Naive thymus-derived CD8-positive, alpha-beta T cell (primary cell): Measurements from ENCODE around the gene ZBTB16. TPM values are rescaled to one million over a fixed set of nuclear protein-coding genes. Genes with fewer than 3 reads are reported as not detected.

Experiments
- ATAC-seq, 2 donors: fragments of 150-1000 bp; cut with Tn5 transposase in 1 of 2; sonication (Bioruptor Pico), chemical (Tn5 transposase) in 1 of 2; 1 replicate in 1 of 2; 2 replicates in 1 of 2; pipeline ENCODE4 v1.10.0; 2021; ENCODE audit warnings: mild to moderate bottlenecking in 2 of 2, moderate library complexity in 2 of 2
- POLR2A ChIA-PET: fragments of 350-600 bp; sonication (Branson Sonifier 250); formaldehyde crosslinking; loops from one replicate; lab custom pipeline; 2021; ENCODE audit warnings: antibody characterized with exemption; lab: Charles Lee
- DNase-seq, 10 donors: peaks; one replicate each; pipeline versions ENCODE4 v3.0.0 to v3.0.0-alpha.2; 2020 to 2022
- H3K27ac Mint-ChIP-seq, 10 donors: one replicate each; pipeline ENCODE4 v1.8.0; 2020 to 2022; ENCODE audit warnings: mild to moderate bottlenecking in 10 of 10, mixed read lengths in 10 of 10, moderate library complexity in 4 of 10, inconsistent platforms in 1 of 10
- H3K27me3 Mint-ChIP-seq, 5 donors: one replicate each; pipeline ENCODE4 v1.8.0; 2021 to 2022; ENCODE audit warnings: mixed read lengths in 5 of 5
- H3K36me3 Mint-ChIP-seq, 3 donors: one replicate each; pipeline ENCODE4 v1.8.0; 2020 to 2022; ENCODE audit warnings: mixed read lengths in 3 of 3, mild to moderate bottlenecking in 2 of 3, inconsistent platforms in 1 of 3
- H3K4me1 Mint-ChIP-seq, 4 donors: one replicate each; pipeline ENCODE4 v1.8.0; 2021 to 2022; ENCODE audit warnings: mixed read lengths in 4 of 4
- H3K4me3 Mint-ChIP-seq, 10 donors: one replicate each; pipeline ENCODE4 v1.8.0; 2020 to 2022; ENCODE audit warnings: mild to moderate bottlenecking in 10 of 10, mixed read lengths in 10 of 10, moderate library complexity in 6 of 10, inconsistent platforms in 1 of 10
- H3K9me3 Mint-ChIP-seq, 9 donors: one replicate each; pipeline ENCODE4 v1.8.0; 2020 to 2022; ENCODE audit warnings: mixed read lengths in 9 of 9, mild to moderate bottlenecking in 3 of 9, inconsistent platforms in 1 of 9, moderate library complexity in 1 of 9
- polyA plus RNA-seq, 3 donors: library from polyadenylated mRNA; unstranded; fragments of 300-500 nt; fragmentation: Illumina TruSeq; gene quantifications; one replicate each; pipeline ENCODE4 v1.2.3, GENCODE V29; 2021
- total RNA-seq, 8 experiments: library from RNA in 2 of 8; stranded (reverse) in 2 of 8; gene quantifications; one replicate each; pipeline ENCODE4 v1.2.3 and lab custom pipeline; 2021 to 2026

The ZBTB16 gene
- total and polyA plus RNA-seq, 5 experiments from 2014 or later: 0.21 to 7.5 (median 2.5) TPM

GRCh38 chr11:114059984-114060391 is 477 bp downstream of the ZBTB16 start:
- Mint-ChIP-seq H3K4me1 (peaks cover 9 to 30% (median 20%) of the 10 kb centered on the region in 4 donors), H3K4me3 (peak overlapping the region; percentile 81 to 94 (median 90)), H3K36me3 (no peaks in the 10 kb centered on the region), H3K27ac (peak overlapping the region in 8 of 10 donors; percentile 20 to 87 (median 57)), H3K27me3 (peaks cover 6 to 38% (median 20%) of the 10 kb centered on the region in 5 donors), H3K9me3 (no peaks in the 10 kb centered on the region)
- POLR2A ChIA-PET: interaction anchor here (0.7 to 4.0 kb wide), 8 partner anchors 19 to 133 kb away, joined by 3 to 18 read pairs (median 4); no protein-coding TSS in a partner anchor
- DNase-seq (peak in 4 of 10 donors; percentile 29 to 39 (median 32)), ATAC-seq (peak; percentile 39 to 40)

- Mint-ChIP-seq H3K4me3 (peak overlapping the region; percentile 81 to 94 (median 90)), H3K9me3 (no peaks in the 10 kb centered on the region), H3K36me3 (no peaks in the 10 kb centered on the region), H3K27me3 (peaks cover 6 to 37% (median 20%) of the 10 kb centered on the region in 5 donors), H3K27ac (peak overlapping the region in 8 of 10 donors; percentile 20 to 87 (median 62)), H3K4me1 (peaks cover 11 to 34% (median 22%) of the 10 kb centered on the region in 4 donors)
- POLR2A ChIA-PET: interaction anchor here (0.7 to 4.0 kb wide), 10 partner anchors 9 to 133 kb away, joined by 3 to 18 read pairs (median 3); no protein-coding TSS in a partner anchor
- DNase-seq (peak in 7 of 10 donors; percentile 8 to 48 (median 37)), ATAC-seq (peak; percentile 53 to 62)
Observed at GRCh38 chr11:114060392-114061047, 1.0 kb downstream of the ZBTB16 start.

- POLR2A ChIA-PET: interaction anchor here (0.8 to 4.0 kb wide), 7 partner anchors 9 to 132 kb away, joined by 3 to 18 read pairs (median 3); no protein-coding TSS in a partner anchor
- Mint-ChIP-seq H3K27ac (peak overlapping the region in 7 of 10 donors; percentile 25 to 79 (median 69)), H3K9me3 (no peaks in the 10 kb centered on the region), H3K36me3 (no peaks in the 10 kb centered on the region), H3K4me3 (peak overlapping the region; percentile 81 to 93 (median 88)), H3K27me3 (peaks cover 6 to 33% (median 18%) of the 10 kb centered on the region in 5 donors), H3K4me1 (peaks cover 11 to 36% (median 24%) of the 10 kb centered on the region in 4 donors)
- DNase-seq (peak in 2 of 10 donors; percentile 21 to 24), ATAC-seq (no peak)
Observed at GRCh38 chr11:114061048-114061680, 1.7 kb downstream of the ZBTB16 start.

DNA sequence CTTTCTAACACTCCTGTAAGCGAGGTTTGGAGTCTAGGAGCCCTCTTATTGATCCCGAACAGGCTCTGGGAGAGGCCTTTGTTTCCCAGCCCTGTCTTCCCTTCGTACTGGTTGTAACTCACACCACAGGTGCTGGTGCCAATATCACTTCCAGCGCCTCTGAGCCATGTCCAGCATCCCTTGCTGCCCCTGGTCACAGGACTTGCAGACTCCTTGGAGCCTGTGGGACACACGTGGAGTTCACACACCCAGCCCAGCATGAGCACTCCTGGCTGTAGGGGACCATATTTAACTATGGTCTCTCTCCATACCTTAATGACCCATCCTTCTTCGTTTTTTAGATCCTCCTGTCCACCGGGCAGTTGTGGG is 2.2 kb downstream of the ZBTB16 start:
- Mint-ChIP-seq H3K27me3 (peaks cover 4 to 31% (median 14%) of the 10 kb centered on the region in 5 donors), H3K27ac (peak overlapping the region in 2 of 10 donors; percentile 30 to 79), H3K36me3 (peaks cover 0 to 3% (median 0%) of the 10 kb centered on the region in 3 donors), H3K9me3 (no peaks in the 10 kb centered on the region), H3K4me1 (peaks cover 13 to 39% (median 24%) of the 10 kb centered on the region in 4 donors), H3K4me3 (peak overlapping the region; percentile 81 to 93 (median 86))
- ATAC-seq (no peak), DNase-seq (no peak)
- POLR2A ChIA-PET: interaction anchor here (0.7 to 4.0 kb wide), 3 partner anchors 9 to 132 kb away, joined by 3 to 18 read pairs (median 4); no protein-coding TSS in a partner anchor

DNA sequence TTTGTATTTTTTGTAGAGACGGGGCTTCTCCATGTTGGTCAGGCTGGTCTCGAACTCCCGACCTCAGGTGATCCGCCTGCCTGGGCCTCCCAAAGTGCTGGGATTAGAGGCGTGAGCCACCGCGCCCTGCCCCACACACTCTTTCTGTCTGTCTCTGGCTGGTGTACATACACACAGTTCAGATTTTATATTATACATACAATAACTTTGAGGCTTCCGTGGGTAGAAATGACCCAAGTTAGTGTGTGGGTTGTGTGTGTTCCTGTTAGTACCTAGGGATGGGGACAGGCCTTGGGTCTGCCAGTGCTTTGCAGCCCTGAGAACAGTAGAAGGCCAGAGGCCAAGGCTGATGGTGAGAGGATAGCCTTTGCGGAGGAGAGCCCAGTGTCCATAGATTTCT is 2.8 kb downstream of the ZBTB16 start:
- no peaks in the 10 kb centered on the region for H3K9me3 Mint-ChIP-seq
- H3K27me3 Mint-ChIP-seq: peaks cover 4 to 25% (median 8%) of the 10 kb centered on the region in 5 donors
- H3K36me3 Mint-ChIP-seq: peaks cover 0 to 3% (median 0%) of the 10 kb centered on the region in 3 donors
- peak overlapping the region in 4 of 10 donors; percentile 27 to 62 (median 35) for H3K27ac Mint-ChIP-seq
- DNase-seq (no peak), ATAC-seq (no peak)
- POLR2A ChIA-PET: interaction anchor here (0.7 to 1.0 kb wide), 3 partner anchors 33 to 131 kb away, joined by 4 read pairs; no protein-coding TSS in a partner anchor
- peaks cover 13 to 43% (median 23%) of the 10 kb centered on the region in 4 donors for H3K4me1 Mint-ChIP-seq
- H3K4me3 Mint-ChIP-seq: peak overlapping the region; percentile 39 to 88 (median 82)

GRCh38 chr11:114063149-114063828 is 3.8 kb downstream of the ZBTB16 start:
- H3K27ac Mint-ChIP-seq: peak overlapping the region in 1 of 10 donors; percentile 37
- H3K9me3 Mint-ChIP-seq: no peaks in the 10 kb centered on the region
- peaks cover 0 to 15% (median 0%) of the 10 kb centered on the region in 5 donors for H3K27me3 Mint-ChIP-seq
- POLR2A ChIA-PET: interaction anchor here (0.6 to 1.2 kb wide), 3 partner anchors 10 to 256 kb away, joined by 3 to 5 read pairs (median 4); no protein-coding TSS in a partner anchor
- H3K4me1 Mint-ChIP-seq: peaks cover 12 to 48% (median 18%) of the 10 kb centered on the region in 4 donors
- peak overlapping the region in 1 of 10 donors; percentile 84 for H3K4me3 Mint-ChIP-seq
- H3K36me3 Mint-ChIP-seq: peaks cover 0 to 3% (median 0%) of the 10 kb centered on the region in 3 donors
- DNase-seq: no peak
- ATAC-seq: no peak

- ATAC-seq: no peak
- POLR2A ChIA-PET: interaction anchor here (1.1 to 1.2 kb wide), 2 partner anchors 9 to 96 kb away, joined by 3 read pairs; no protein-coding TSS in a partner anchor
- no peak for DNase-seq
- Mint-ChIP-seq H3K27me3 (peaks cover 0 to 12% (median 0%) of the 10 kb centered on the region in 5 donors), H3K36me3 (peaks cover 0 to 3% (median 0%) of the 10 kb centered on the region in 3 donors), H3K4me1 (peaks cover 12 to 49% (median 17%) of the 10 kb centered on the region in 4 donors), H3K27ac (no peak overlapping the region), H3K9me3 (no peaks in the 10 kb centered on the region), H3K4me3 (no peak overlapping the region)
Observed at GRCh38 chr11:114063829-114064201, 4.3 kb downstream of the ZBTB16 start.

DNA sequence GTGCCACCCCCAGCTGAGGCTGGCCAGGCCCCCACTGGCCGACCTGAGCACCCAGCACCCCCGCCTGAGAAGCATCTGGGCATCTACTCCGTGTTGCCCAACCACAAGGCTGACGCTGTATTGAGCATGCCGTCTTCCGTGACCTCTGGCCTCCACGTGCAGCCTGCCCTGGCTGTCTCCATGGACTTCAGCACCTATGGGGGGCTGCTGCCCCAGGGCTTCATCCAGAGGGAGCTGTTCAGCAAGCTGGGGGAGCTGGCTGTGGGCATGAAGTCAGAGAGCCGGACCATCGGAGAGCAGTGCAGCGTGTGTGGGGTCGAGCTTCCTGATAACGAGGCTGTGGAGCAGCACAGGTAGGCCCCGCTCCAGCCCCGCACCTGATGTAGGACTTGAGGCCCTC is 4.7 kb downstream of the ZBTB16 start:
- DNase-seq (no peak), ATAC-seq (no peak)
- no peak overlapping the region for H3K4me3 Mint-ChIP-seq
- peaks cover 0 to 8% (median 0%) of the 10 kb centered on the region in 5 donors for H3K27me3 Mint-ChIP-seq
- H3K27ac Mint-ChIP-seq: peak overlapping the region in 1 of 10 donors; percentile 34
- peaks cover 0 to 3% (median 0%) of the 10 kb centered on the region in 3 donors for H3K36me3 Mint-ChIP-seq
- H3K9me3 Mint-ChIP-seq: no peaks in the 10 kb centered on the region
- POLR2A ChIA-PET: interaction anchor here (1.1 to 1.2 kb wide), 2 partner anchors 9 to 95 kb away, joined by 3 read pairs; no protein-coding TSS in a partner anchor
- peaks cover 8 to 46% (median 13%) of the 10 kb centered on the region in 4 donors for H3K4me1 Mint-ChIP-seq

DNA sequence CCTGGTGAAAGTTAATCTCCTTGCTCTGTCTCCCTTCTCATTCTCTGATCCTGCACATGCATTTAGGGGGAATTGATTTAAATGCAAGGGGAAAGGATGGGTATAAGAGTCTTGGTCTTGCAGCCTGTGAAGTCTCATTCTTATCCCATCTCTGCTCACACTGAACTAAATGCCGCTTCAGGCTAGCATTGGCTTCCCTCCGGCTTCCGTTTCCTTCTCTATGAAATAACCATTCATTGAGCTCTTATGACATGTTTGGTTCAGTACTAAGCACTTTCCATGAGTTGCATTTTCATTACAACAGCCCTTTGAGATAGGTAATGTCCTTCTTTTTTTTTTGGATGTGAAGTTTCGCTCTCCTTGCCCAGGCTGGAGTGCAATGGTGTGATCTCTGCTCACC is 5.6 kb downstream of the ZBTB16 start:
- H3K27ac Mint-ChIP-seq: peak overlapping the region in 1 of 10 donors; percentile 81
- no peaks in the 10 kb centered on the region for H3K9me3 Mint-ChIP-seq
- peak overlapping the region in 1 of 10 donors; percentile 67 for H3K4me3 Mint-ChIP-seq
- POLR2A ChIA-PET: no interaction called here
- no peak for ATAC-seq
- DNase-seq: no peak
- H3K27me3 Mint-ChIP-seq: peaks cover 0 to 5% (median 0%) of the 10 kb centered on the region in 5 donors
- peaks cover 7 to 46% (median 8%) of the 10 kb centered on the region in 4 donors for H3K4me1 Mint-ChIP-seq
- peaks cover 0 to 3% (median 0%) of the 10 kb centered on the region in 3 donors for H3K36me3 Mint-ChIP-seq

- ATAC-seq (no peak), DNase-seq (no peak)
- Mint-ChIP-seq H3K4me1 (peaks cover 5 to 50% (median 7%) of the 10 kb centered on the region in 4 donors), H3K27me3 (peaks cover 0 to 3% (median 0%) of the 10 kb centered on the region in 5 donors), H3K4me3 (peak overlapping the region in 1 of 10 donors; percentile 67), H3K36me3 (peaks cover 0 to 3% (median 0%) of the 10 kb centered on the region in 3 donors), H3K9me3 (no peaks in the 10 kb centered on the region), H3K27ac (peak overlapping the region in 2 of 10 donors; percentile 19 to 81)
- POLR2A ChIA-PET: no interaction called here
Observed at GRCh38 chr11:114066046-114066648, 6.6 kb downstream of the ZBTB16 start.

DNA sequence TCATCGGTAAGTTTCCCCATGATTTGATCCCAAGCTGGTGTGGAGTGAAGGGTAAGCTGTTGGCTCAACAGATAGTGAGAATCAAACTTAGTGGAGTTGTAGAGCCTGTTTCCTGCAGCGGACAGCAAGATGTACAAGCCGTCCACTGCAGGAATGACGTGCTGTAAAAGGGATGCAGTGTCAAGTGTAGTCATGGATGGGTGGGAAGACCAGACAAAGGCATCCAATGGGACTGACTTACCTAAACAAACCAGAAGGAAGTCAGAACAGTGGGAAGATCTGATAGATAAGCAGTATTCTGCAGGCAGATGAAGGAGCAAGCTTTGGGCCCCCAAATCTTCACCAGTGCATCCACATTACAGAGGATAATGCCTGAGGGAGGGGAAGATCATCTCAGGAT is 8.8 kb downstream of the ZBTB16 start:
- Mint-ChIP-seq H3K4me3 (no peak overlapping the region), H3K4me1 (peaks cover 9 to 55% (median 19%) of the 10 kb centered on the region in 4 donors), H3K9me3 (no peaks in the 10 kb centered on the region), H3K27me3 (no peaks in the 10 kb centered on the region), H3K27ac (peak overlapping the region in 1 of 10 donors; percentile 27), H3K36me3 (peaks cover 0 to 3% (median 0%) of the 10 kb centered on the region in 3 donors)
- no peak for DNase-seq
- POLR2A ChIA-PET: no interaction called here
- no peak for ATAC-seq
